GM06990 (cell line): ENCODE data around the gene ANO1.

Source experiments
- DNase-seq: peaks from one replicate; pipeline ENCODE4 v3.0.0-alpha.2; 2011; ENCODE audit not compliant: insufficient read length; ENCODE audit errors: extremely low read depth
- H3K27me3 ChIP-seq: replicated peaks from 2 replicates; pipeline ENCODE4 v1.6.0; 2011; ENCODE audit warnings: low read length; ENCODE audit not compliant: control insufficient read depth, insufficient read depth
- H3K36me3 ChIP-seq: 2 replicates; pipeline ENCODE4 v1.5.1; 2011; ENCODE audit warnings: low read length; ENCODE audit not compliant: control insufficient read depth, insufficient read depth
- H3K4me3 ChIP-seq: replicated peaks from 2 replicates; pipeline ENCODE4 v1.5.1; 2011; ENCODE audit warnings: low read depth, mild to moderate bottlenecking, control low read depth, low read length
- CTCF ChIP-seq: IDR thresholded peaks from 2 replicates; pipeline ENCODE4 v1.5.1; 2011; ENCODE audit warnings: low read length, control low read depth, mild to moderate bottlenecking, inconsistent platforms; ENCODE audit not compliant: insufficient read depth, poor library complexity, severe bottlenecking

Gene ANO1

GRCh38 chr11:70133771-70134335 lies 55.7 kb downstream of the ANO1 start:
- no peak for TF ChIP-seq CTCF
- Histone ChIP-seq H3K4me3 (no peak overlapping the region), H3K36me3 (no peaks in the 10 kb centered on the region)

DNA sequence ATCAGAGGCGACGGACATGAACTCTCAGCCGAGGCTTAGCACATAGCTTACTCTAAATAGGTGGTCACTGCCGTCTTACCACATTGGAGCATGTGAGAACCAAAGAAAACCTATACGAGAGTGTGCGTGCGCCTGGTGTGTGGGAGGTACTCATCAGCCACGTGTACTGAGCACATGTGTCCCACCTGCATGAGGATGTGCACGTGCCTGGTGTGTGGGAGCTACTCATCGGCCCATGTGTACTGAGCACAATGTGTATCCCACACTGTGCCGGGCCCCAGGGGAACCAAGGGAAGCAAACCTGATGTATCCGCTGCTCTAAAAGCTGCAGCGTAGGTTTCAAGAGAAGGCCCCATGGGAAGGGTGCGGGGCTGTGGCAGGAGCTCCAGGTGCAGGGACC lies 56.4 kb downstream of the ANO1 start:
- no peaks in the 10 kb centered on the region for H3K36me3 ChIP-seq
- no peak overlapping the region for H3K4me3 ChIP-seq
- no peaks in the 10 kb centered on the region; the same call in 1 of the 2 replicates for H3K27me3 ChIP-seq
- no peak for DNase-seq
- no peak for TF ChIP-seq CTCF

More at GRCh38 chr11:70133771-70134335, 55.7 kb downstream of the ANO1 start:
- H3K27me3 ChIP-seq, result no peaks in the 10 kb centered on the region; the same call in 1 of the 2 replicates
- DNase-seq, result no peak

GRCh38 chr11:70135142-70135541 lies 57.0 kb downstream of the ANO1 start:
- Histone ChIP-seq H3K4me3 (no peak overlapping the region), H3K27me3 (no peaks in the 10 kb centered on the region; the same call in 1 of the 2 replicates), H3K36me3 (no peaks in the 10 kb centered on the region)
- no peak for DNase-seq
- no peak for TF ChIP-seq CTCF

DNA sequence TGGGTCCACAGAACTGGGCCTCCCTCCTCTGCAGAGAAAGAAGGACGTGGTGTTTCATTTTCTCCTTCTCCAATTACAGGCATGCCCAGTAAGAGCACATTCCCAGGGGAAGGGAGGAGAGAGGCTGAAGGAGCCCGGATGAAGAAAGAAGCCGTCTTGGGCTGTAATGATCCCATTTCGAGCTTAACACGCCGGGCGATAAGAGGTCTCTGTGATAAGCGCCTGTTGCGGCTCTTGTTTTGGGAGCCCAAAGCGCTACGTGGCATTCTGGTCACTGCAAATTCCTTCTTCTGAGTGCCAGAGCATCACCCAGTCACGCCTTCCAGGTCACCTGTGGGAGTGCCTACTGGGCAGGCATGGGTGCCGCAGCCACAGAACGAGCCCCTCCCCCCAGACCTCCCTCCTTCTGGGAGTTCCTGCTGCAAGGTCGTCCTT lies 57.5 kb downstream of the ANO1 start:
- DNase-seq, result no peak
- Histone ChIP-seq H3K4me3 (no peak overlapping the region), H3K27me3 (no peaks in the 10 kb centered on the region; the same call in 1 of the 2 replicates), H3K36me3 (no peaks in the 10 kb centered on the region)
- TF ChIP-seq CTCF, result no peak

- no peaks in the 10 kb centered on the region; the same call in 1 of the 2 replicates for H3K27me3 ChIP-seq
- H3K4me3 ChIP-seq, result no peak overlapping the region
- H3K36me3 ChIP-seq, result no peaks in the 10 kb centered on the region
- no peak for DNase-seq
- TF ChIP-seq CTCF, result no peak
Measured at GRCh38 chr11:70137383-70137782, 59.3 kb downstream of the ANO1 start.

DNA sequence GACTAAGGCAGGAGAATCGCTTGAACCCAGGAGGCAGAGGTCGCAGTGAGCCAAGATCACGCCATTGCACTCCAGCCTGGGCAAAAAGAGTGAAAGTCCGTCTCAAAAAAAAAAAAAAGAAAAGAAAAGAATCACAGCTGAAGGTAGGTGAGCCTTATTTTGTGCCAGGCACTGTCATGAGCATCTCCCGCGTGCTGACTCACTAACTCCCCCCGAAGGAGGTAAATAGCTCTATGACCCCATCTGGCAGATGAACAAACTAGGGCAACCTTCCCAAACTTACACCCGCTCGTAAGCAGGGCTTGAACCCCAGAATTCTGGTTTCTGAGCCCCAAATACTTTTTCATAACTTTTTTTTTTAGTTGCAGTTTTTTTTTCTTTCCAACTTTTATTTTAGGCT lies 60.3 kb downstream of the ANO1 start:
- TF ChIP-seq CTCF, result no peak
- DNase-seq, result no peak
- Histone ChIP-seq H3K4me3 (no peak overlapping the region), H3K27me3 (no peaks in the 10 kb centered on the region; the same call in 1 of the 2 replicates), H3K36me3 (no peaks in the 10 kb centered on the region)
